ENCODE results near the gene CCDC182.

- TF ChIP-seq EP300 (IDR thresholded peaks at IDR 0.05) (no peak), POLR2A (IDR thresholded peaks at IDR 0.05) (no peak), CTCF (IDR thresholded peaks at IDR 0.05) (no peak)
These were observed 45.3 kb downstream of the CCDC182 start for GRCh38 chr17:57699751-57700219.

Measured in stomach (tissue), 4 donors.